Smooth muscle cell (in vitro differentiated cells): ENCODE measurements around the gene KCNN3. TPM values are rescaled to one million over a fixed set of nuclear protein-coding genes. Genes with fewer than 3 reads are reported as not detected.

Source experiments
- DNase-seq: peaks from one replicate; lab custom pipeline; 2025; ENCODE audit not compliant: unreplicated experiment; lab: John Stamatoyannopoulos, UW
- H2AFZ ChIP-seq: fragments of 200-600 bp; sonication (generic); 2 replicates; pipeline ENCODE4 v1.6.0; 2016; ENCODE audit warnings: antibody characterized with exemption, low read depth, mild to moderate bottlenecking
- H3F3A ChIP-seq: fragments of 200-600 bp; sonication (generic); 2 replicates; pipeline ENCODE4 v1.6.0; 2017; ENCODE audit warnings: antibody characterized with exemption, low read depth
- H3K27ac ChIP-seq: fragments of 200-600 bp; sonication (generic); 2 replicates; pipeline ENCODE4 v1.5.1; 2016; ENCODE audit warnings: low read depth, mild to moderate bottlenecking
- H3K27me3 ChIP-seq: fragments of 200-600 bp; sonication (generic); 2 replicates; pipeline ENCODE4 v1.6.1; 2016; ENCODE audit warnings: low read depth, mild to moderate bottlenecking
- H3K36me3 ChIP-seq: fragments of 200-600 bp; sonication (generic); 2 replicates; pipeline ENCODE4 v1.5.1; 2016; ENCODE audit warnings: low read depth
- H3K4me1 ChIP-seq: fragments of 200-600 bp; sonication (generic); 2 replicates; pipeline ENCODE4 v1.5.1; 2016; ENCODE audit warnings: low read depth
- H3K4me2 ChIP-seq: fragments of 200-600 bp; sonication (generic); 2 replicates; pipeline ENCODE4 v1.6.0; 2016; ENCODE audit warnings: mild to moderate bottlenecking
- H3K4me3 ChIP-seq: fragments of 200-600 bp; sonication (generic); 2 replicates; pipeline ENCODE4 v1.5.1; 2016; ENCODE audit warnings: mild to moderate bottlenecking
- H3K79me2 ChIP-seq: fragments of 200-600 bp; sonication (generic); 2 replicates; pipeline ENCODE4 v1.6.0; 2016; ENCODE audit warnings: low read depth, mild to moderate bottlenecking
- H3K9ac ChIP-seq: fragments of 200-600 bp; sonication (generic); 2 replicates; pipeline ENCODE4 v1.6.0; 2016; ENCODE audit warnings: low read depth
- H3K9me3 ChIP-seq: fragments of 200-600 bp; sonication (generic); replicated peaks from 2 replicates; pipeline ENCODE4 v1.5.1; 2016; ENCODE audit warnings: low read depth
- H4K20me1 ChIP-seq: fragments of 200-600 bp; sonication (generic); 2 replicates; pipeline ENCODE4 v1.6.0; 2016; ENCODE audit warnings: low read depth
- WGBS: methylation state at CpG from one replicate; pipeline ENCODE4 v1.1.7; 2016; ENCODE audit warnings: low lambda C conversion rate; 5-methylcytosine and 5-hydroxymethylcytosine counted together
- polyA plus RNA-seq: library from polyadenylated mRNA; unstranded; fragments of >200 nt; fragmentation: Nextera tagmentation; extraction: Ambion mirVana; gene quantifications from 2 replicates; pipeline ENCODE4 v1.2.1, GENCODE V29; 2016
- total RNA-seq: library from RNA; depleted of rRNA; stranded (reverse); fragments of >200 nt; gene quantifications from 2 replicates; pipeline ENCODE4 v1.2.3, GENCODE V29; 2014
- TF ChIP-seq, protein P1 (sequence below): fragments of 200-600 bp; sonication (generic); IDR thresholded peaks from 2 replicates; pipeline ENCODE4 v1.5.1; 2017; ENCODE audit warnings: borderline replicate concordance, mild to moderate bottlenecking, antibody characterized with exemption; ENCODE audit not compliant: insufficient read depth, poor library complexity, severe bottlenecking

KCNN3 gene
- total and polyA plus RNA-seq, 2 experiments from 2014 or later = 0.18 to 0.77 TPM

DNA sequence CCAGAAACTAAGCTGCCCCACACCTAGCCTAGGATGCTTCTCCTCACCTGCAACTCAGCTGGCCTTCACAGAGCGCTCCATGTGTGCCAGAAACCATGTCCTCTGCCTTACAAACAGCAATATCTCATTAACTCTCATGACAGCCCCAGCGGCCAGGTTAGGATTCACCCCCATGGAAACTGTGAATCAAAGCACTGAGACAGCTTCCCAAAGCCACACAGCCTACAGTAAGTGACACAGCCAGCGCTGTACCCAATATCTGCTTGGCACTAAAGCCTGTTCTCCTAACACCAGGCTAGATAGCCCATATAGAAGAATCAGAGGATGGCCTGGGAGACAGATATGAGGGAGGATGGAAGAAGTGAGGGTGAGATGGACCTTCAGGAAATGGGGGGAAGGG lies 13.5 kb downstream of the KCNN3 start:
- H3K27me3 ChIP-seq = no peaks in the 10 kb centered on the region
- TF ChIP-seq, protein P1, sequence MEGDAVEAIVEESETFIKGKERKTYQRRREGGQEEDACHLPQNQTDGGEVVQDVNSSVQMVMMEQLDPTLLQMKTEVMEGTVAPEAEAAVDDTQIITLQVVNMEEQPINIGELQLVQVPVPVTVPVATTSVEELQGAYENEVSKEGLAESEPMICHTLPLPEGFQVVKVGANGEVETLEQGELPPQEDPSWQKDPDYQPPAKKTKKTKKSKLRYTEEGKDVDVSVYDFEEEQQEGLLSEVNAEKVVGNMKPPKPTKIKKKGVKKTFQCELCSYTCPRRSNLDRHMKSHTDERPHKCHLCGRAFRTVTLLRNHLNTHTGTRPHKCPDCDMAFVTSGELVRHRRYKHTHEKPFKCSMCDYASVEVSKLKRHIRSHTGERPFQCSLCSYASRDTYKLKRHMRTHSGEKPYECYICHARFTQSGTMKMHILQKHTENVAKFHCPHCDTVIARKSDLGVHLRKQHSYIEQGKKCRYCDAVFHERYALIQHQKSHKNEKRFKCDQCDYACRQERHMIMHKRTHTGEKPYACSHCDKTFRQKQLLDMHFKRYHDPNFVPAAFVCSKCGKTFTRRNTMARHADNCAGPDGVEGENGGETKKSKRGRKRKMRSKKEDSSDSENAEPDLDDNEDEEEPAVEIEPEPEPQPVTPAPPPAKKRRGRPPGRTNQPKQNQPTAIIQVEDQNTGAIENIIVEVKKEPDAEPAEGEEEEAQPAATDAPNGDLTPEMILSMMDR = no peak
- no peak overlapping the region for H2AFZ ChIP-seq
- DNase-seq = no peak
- 69% methylated on average over 3 of the region's 3 CpGs for WGBS
- no peaks in the 10 kb centered on the region for H3F3A ChIP-seq
- no peaks in the 10 kb centered on the region for H3K36me3 ChIP-seq
- no peak overlapping the region for H3K4me3 ChIP-seq
- H3K9ac ChIP-seq = no peak overlapping the region
- no peaks in the 10 kb centered on the region for H3K9me3 ChIP-seq
- no peak overlapping the region for H3K4me2 ChIP-seq
- peaks cover 4% of the 10 kb centered on the region for H3K4me1 ChIP-seq
- H4K20me1 ChIP-seq = no peaks in the 10 kb centered on the region
- no peak overlapping the region for H3K27ac ChIP-seq
- no peaks in the 10 kb centered on the region for H3K79me2 ChIP-seq

- H3K4me1 ChIP-seq = peaks cover 3% of the 10 kb centered on the region
- no peak overlapping the region for H3K9ac ChIP-seq
- DNase-seq = no peak
- no peaks in the 10 kb centered on the region for H4K20me1 ChIP-seq
- TF ChIP-seq, protein P1 = no peak
- no peaks in the 10 kb centered on the region for H3K9me3 ChIP-seq
- H3K27ac ChIP-seq = no peak overlapping the region
- H3F3A ChIP-seq = no peaks in the 10 kb centered on the region
- H3K4me3 ChIP-seq = no peak overlapping the region
- 80% methylated on average over 5 of the region's 10 CpGs for WGBS
- no peak overlapping the region for H2AFZ ChIP-seq
- H3K27me3 ChIP-seq = no peaks in the 10 kb centered on the region
- H3K79me2 ChIP-seq = no peaks in the 10 kb centered on the region
- no peaks in the 10 kb centered on the region for H3K36me3 ChIP-seq
- no peak overlapping the region for H3K4me2 ChIP-seq
Observed at GRCh38 chr1:154856049-154856448, 14.0 kb downstream of the KCNN3 start.

DNA sequence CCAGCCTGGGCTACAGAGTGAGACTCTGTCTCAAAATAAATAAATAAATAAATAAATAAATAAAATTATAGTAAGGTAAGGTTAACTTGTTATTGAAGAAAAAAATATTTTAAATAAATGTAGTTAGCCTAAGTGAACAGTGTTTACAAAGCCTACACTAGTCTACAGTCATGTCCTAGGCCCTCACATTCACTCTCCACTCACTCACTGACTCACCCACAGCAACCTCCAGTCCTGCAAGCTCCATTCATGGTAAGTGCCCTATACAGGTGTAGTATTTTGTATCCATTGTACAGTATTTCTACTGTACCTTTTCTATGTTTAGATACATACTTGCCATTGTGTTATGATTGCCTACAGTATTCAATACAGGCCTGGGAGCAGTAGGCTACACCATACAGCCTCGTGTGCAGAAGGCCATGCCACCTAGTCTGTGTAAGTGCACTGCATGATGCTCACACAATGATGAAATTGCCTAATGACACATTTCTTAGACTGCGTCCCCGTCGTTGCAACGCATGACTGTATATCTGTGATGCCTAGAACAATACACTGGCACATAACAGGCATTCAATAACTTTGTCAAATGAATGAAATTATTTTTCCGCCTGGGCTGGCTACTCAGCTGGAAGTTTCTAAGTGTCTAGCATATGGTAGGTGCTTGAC lies 14.8 kb downstream of the KCNN3 start:
- no peak overlapping the region for H3K9ac ChIP-seq
- no peaks in the 10 kb centered on the region for H3K36me3 ChIP-seq
- no peak overlapping the region for H2AFZ ChIP-seq
- WGBS = 74% methylated on average over 6 of the region's 6 CpGs
- H3K27me3 ChIP-seq = no peaks in the 10 kb centered on the region
- no peak for DNase-seq
- H3K4me3 ChIP-seq = no peak overlapping the region
- H3K27ac ChIP-seq = no peak overlapping the region
- no peak overlapping the region for H3K4me2 ChIP-seq
- no peaks in the 10 kb centered on the region for H3K79me2 ChIP-seq
- TF ChIP-seq, protein P1 = no peak
- peaks cover under 1% of the 10 kb centered on the region for H3K4me1 ChIP-seq
- H3F3A ChIP-seq = no peaks in the 10 kb centered on the region
- no peaks in the 10 kb centered on the region for H3K9me3 ChIP-seq
- H4K20me1 ChIP-seq = no peaks in the 10 kb centered on the region

DNA sequence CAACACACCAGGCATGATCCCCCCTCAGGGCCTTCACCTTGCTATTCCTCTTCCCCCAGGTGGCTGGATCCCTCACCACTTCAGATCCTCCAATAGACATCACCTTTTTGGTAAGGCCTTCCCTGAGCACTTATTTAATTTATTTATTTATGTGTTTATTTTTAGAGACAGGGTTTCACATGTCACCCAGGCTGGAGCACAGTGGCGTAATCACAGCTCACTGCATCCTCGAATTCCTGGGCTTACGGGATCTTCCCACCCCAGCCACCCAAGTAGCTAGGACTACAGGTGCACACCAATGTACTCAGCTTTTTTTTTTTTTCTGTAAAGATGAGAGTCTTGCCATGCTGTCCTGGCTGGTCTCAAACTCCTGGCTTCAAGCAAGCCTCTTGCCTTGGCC lies 17.2 kb downstream of the KCNN3 start:
- H3K9ac ChIP-seq = no peak overlapping the region
- no peak overlapping the region for H3K4me2 ChIP-seq
- H4K20me1 ChIP-seq = no peaks in the 10 kb centered on the region
- H3K36me3 ChIP-seq = no peaks in the 10 kb centered on the region
- no peaks in the 10 kb centered on the region for H3F3A ChIP-seq
- TF ChIP-seq, protein P1 = no peak
- H3K27ac ChIP-seq = no peak overlapping the region
- whole genome bisulfite sequencing = 92% methylated on average over 3 of the region's 3 CpGs
- H3K79me2 ChIP-seq = no peaks in the 10 kb centered on the region
- H3K9me3 ChIP-seq = no peaks in the 10 kb centered on the region
- no peaks in the 10 kb centered on the region for H3K4me1 ChIP-seq
- H3K4me3 ChIP-seq = no peak overlapping the region
- no peak for DNase-seq
- H3K27me3 ChIP-seq = no peaks in the 10 kb centered on the region
- no peak overlapping the region for H2AFZ ChIP-seq
